Suppressor macrophage (primary cell): Measurements from ENCODE around the gene CACNA1H.

ENCODE experiments used
- DNase-seq, 4 experiments: peaks; one replicate each; pipeline ENCODE4 v3.0.0-alpha.2; 2020 to 2022
- total RNA-seq, 17 experiments: gene quantifications; one replicate each; lab custom pipeline; 2026; ENCODE audit warnings: mixed read lengths in 6 of 17, inconsistent platforms in 3 of 17; lab: John Stamatoyannopoulos, UW

The CACNA1H gene
- 0 to 4.8 (median 0) reads per million in 17 experiments for total RNA-seq

DNA sequence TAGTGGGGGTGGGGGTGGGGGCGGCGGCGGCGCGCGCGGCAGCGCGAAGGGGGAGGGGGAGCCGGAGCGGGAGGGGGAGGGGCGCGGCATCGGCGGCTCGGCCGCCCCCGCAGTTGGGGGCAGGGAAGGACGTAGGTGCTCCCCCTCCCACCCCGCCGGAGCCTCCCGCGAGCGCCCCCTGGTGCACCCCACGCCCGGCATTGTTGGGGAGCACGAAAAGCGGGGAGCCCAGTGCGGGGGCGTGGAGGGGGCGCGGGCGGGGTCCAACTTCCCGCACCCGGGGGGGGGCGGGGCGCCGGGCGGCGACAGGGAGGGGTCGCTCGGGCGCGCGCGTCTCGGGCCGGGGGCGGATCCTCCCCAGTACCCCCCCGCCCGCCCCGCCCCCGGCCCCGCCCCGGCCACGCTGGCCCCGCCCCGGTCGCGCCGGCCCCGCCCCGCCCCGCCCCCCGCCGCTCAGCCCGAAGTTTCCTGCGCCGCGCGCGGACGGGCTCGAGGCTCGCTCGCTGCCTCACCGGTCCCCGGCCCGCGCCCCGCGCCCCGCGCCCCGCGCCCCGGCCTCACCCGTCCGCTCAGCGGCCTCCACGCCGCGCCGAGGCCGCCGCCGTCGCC is at the start of gene CACNA1H:
TSS of gene CACNA1H (plus strand) at position 456 of the 609 bp plus-strand sequence. CDS start 632 bp downstream, outside the sequence.
- peak in 2 of 4 experiments; percentile 32 to 39 for DNase-seq

GRCh38 chr16:1103636-1103980 is 49.3 kb upstream of the CACNA1H start:
- DNase-seq: no peak

- peak; percentile 38 to 67 (median 46) for DNase-seq
Measured at GRCh38 chr16:1105888-1106620, 46.9 kb upstream of the CACNA1H start.

DNA sequence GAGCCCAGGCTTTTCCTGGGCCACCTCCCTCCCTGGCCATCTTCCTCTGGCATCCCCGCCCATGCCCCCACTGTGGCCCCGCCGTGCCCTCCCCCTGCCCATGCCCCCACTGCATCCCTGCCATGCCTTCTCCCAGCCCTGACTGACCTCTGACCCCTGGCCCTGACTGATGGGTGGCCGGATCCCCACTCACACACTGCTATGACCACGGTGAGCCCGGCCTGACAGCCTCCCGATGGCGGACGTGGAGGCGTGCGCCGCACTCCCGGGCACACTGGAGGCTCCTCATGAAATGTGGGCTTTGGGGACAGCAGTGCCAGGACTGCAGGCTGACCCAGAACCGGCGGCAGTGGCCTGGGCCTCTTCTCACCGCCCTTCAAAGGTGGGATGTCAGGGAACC is 46.2 kb upstream of the CACNA1H start:
- DNase-seq: no peak

DNA sequence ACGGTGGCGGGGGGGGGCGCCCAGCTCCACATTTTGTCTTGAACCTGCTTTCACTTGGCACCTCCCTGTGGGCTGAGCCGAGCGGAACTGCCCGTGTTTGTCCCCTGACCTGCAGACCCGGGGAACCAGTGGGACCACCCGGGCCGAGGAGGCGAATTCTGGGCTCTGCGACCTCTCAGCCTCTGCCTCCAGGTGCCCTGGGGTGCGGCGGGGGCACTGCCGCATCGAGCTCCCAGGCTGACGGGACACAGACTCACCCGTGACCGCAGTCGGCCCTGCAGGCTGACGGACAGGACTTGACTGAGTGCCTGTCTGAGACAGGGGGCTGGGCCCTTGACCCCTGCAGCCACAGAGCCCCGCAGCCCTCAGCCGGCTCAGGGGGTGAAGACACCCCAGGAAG is 45.8 kb upstream of the CACNA1H start:
- no peak for DNase-seq

- DNase-seq: no peak
Measured at GRCh38 chr16:1107731-1108130, 45.2 kb upstream of the CACNA1H start.

- DNase-seq: no peak
Measured at GRCh38 chr16:1108299-1109252, 44.3 kb upstream of the CACNA1H start.

- no peak for DNase-seq
Measured at GRCh38 chr16:1109648-1110047, 43.3 kb upstream of the CACNA1H start.

DNA sequence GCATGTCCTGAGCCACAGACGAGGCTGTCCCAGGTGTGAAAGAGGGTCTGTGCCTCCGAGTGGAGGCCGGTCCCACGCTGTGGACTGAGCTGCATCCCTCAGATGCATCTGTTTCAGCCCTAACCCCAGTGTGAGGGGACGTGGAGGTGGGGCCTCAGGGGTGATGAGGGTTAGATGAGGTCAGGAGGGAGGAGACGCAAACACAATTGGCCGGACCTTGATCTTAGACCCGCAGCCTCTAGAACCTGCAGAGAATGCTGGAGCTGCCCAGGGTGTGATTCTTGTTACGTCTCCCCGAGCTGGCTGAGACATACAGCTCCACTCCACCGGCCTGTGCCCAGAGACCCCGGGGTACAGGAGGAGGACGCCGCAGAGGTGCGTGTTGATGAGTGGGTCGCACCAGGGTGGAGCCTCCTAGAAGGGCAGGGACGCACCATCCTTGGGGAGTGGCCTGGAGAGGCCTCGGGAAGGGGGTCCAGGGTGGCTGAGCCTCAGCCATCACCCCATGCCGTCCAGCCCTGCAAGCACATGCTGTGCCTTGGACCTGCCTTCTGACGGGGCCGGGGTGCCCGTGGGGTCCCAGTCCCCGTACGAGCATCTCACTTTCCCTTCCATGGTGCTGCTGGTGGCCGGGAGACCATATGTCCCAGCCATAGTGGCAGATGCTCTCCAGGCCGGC is 40.3 kb upstream of the CACNA1H start:
- DNase-seq: no peak

- DNase-seq: no peak
Measured at GRCh38 chr16:1113489-1113888, 39.4 kb upstream of the CACNA1H start.

GRCh38 chr16:1113889-1114526 is 38.9 kb upstream of the CACNA1H start:
- DNase-seq: no peak

GRCh38 chr16:1116693-1117077 is 36.2 kb upstream of the CACNA1H start:
- DNase-seq: no peak

DNA sequence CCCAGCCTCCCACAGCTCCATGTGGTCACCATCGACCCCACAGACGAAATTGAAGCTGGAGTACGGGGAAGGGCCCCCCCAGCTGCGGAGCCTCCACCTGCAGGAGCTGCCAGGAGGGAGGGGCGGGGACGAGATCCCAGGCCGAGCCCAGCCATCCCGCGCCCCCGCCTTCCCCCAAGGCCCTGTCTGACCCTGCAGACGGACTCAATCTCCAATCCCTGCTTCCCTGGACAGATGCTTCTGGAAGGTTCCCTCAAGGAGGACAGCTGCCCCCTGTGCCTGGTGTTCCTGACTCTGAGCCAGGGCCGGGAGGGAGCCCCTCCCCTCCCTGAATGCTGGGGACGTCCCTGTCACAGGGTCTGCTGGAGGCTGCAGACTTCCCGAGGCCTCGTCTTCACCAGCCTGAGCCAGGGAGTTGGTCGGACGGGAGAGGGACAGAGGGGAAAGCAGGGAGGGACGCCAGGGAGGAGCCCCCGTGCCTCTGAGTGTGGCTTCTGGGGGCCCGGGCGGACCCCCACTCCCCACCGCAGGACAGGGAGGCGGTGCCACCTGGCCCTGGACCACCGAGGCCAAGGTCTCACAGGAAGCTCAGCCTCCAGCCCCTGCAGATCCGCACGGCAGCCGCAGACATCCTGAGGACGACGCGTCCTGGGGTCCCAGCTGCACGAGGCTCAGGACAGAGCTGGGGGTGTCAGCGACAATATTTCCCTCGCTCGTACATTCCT is 35.6 kb upstream of the CACNA1H start:
- no peak for DNase-seq

- no peak for DNase-seq
Measured at GRCh38 chr16:1117926-1118325, 35.0 kb upstream of the CACNA1H start.

GRCh38 chr16:1119129-1119528 is 33.8 kb upstream of the CACNA1H start:
- DNase-seq: no peak

GRCh38 chr16:1119766-1120576 is 32.9 kb upstream of the CACNA1H start:
- no peak for DNase-seq

GRCh38 chr16:1120577-1120941 is 32.3 kb upstream of the CACNA1H start:
- DNase-seq: no peak

- no peak for DNase-seq
Measured at GRCh38 chr16:1121009-1121408, 31.9 kb upstream of the CACNA1H start.

DNA sequence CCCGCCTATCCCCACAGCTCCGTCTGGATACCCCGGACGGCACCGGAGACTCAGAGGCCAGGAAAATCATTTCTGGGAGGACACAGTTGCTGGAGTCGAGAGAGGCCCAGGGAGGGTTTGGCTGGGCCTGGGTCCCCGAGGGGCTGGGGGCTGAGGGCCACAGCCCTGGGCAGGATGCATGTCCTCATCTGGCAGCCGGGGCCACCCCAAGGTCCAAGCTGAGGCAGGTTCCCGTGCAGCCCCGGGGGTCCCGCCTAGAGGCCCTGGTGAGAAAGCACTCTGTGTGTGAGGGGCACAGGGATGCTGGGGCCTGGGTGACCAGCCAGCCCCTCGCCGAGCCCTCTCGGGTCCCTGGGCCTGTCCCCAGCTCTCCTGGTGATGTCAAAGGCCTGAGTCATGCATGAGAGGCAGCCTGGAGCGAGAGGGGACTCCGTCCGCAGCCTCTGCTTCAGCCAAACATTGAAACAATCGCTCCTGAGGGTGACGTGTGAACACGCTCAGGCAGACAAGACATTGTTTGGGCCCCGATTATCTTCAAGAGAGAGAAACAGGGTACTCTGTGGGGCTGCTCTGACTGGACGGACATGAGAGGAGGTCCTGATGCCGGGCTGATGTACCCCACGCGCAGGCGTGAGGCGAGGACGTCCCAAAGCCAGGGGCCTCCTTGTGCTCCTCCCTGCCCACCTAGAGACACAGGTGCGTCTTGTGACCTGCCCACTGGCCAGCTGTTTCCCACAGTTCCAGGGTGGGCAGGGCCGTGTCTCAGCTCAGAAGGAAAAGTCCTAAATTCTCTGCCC is 31.1 kb upstream of the CACNA1H start:
- no peak for DNase-seq

DNA sequence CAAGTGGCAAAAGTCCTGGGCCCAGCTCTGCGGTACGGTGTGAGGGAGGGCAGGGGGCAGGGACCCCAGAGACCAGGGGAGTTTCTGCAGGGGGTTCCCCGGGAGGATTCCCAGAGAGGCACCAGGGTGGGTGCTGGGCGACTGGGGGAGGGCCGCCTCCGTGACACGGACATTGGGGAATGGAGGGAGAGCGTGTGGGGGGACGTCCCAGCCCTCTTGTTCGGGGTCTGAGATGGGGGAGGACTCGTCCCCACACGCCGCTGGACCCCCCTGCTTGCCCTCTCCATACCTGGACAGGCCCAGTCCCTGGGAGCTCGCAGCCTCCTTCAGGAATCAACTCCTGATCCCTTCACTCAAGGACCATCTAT is 30.5 kb upstream of the CACNA1H start:
- DNase-seq: no peak
